Liver (tissue), 2 donors: ENCODE data around the gene DCDC2C.

Source experiments
- RAD21 ChIP-seq, 2 donors: IDR thresholded peaks; 2 replicates each; pipeline ENCODE4 v1.6.1; 2016; ENCODE audit warnings: antibody characterized with exemption in 2 of 2, mild to moderate bottlenecking in 2 of 2
- ZBTB33 ChIP-seq: IDR thresholded peaks from 2 replicates; pipeline ENCODE4 v1.6.1; 2016; ENCODE audit warnings: antibody characterized with exemption
- donor health status: healthy.

- TF ChIP-seq ZBTB33 (no peak), RAD21 (IDR thresholded peaks at IDR 0.05) (no peak)
Observed at GRCh38 chr2:3876221-3876620, 172.8 kb downstream of the DCDC2C start.
